HFFc6 (cell line): ENCODE measurements around the gene CACHD1. TPM values are rescaled to one million over a fixed set of nuclear protein-coding genes. Genes with fewer than 3 reads are reported as not detected.

Experiments
- DNase-seq: peaks from one replicate; pipeline ENCODE4 v3.0.0-alpha.2; 2018
- H3K27ac Mint-ChIP-seq: 2 replicates; pipeline ENCODE4 v1.8.0; 2020; ENCODE audit warnings: mild to moderate bottlenecking, mixed read lengths
- H3K27me3 Mint-ChIP-seq: 2 replicates; pipeline ENCODE4 v1.8.0; 2021; ENCODE audit warnings: mild to moderate bottlenecking, moderate library complexity, mixed read lengths; ENCODE audit not compliant: insufficient read depth
- H3K36me3 Mint-ChIP-seq: 2 replicates; pipeline ENCODE4 v1.8.0; 2021; ENCODE audit warnings: low read depth, mixed read lengths
- H3K4me1 Mint-ChIP-seq: 2 replicates; pipeline ENCODE4 v1.8.0; 2020; ENCODE audit warnings: low read depth, mixed read lengths
- H3K4me3 Mint-ChIP-seq: 2 replicates; pipeline ENCODE4 v1.8.0; 2020; ENCODE audit warnings: mild to moderate bottlenecking, moderate library complexity, mixed read lengths
- H3K9me3 Mint-ChIP-seq: 2 replicates; pipeline ENCODE4 v1.8.0; 2020; ENCODE audit warnings: mild to moderate bottlenecking, mixed read lengths
- total RNA-seq, 6 experiments: library from RNA; stranded (reverse); fragmentation: NEBNext Ultra II Directional; extraction: Animal tissue kit (Norgen Biotek cat#: 25700); gene quantifications; 2 replicates in 1 of 6; 3 replicates in 5 of 6; pipeline ENCODE4 v1.2.3, GENCODE V29; 2021
- TF ChIP-seq, protein P1 (sequence below): fragments of 200-600 bp; sonication (generic); IDR thresholded peaks from 2 replicates; pipeline ENCODE4 v1.5.0; 2021; ENCODE audit warnings: antibody characterized with exemption, mild to moderate bottlenecking

Gene CACHD1
- total RNA-seq, 6 experiments from 2014 or later = 3.9 to 5.5 (median 5.1) TPM

DNA sequence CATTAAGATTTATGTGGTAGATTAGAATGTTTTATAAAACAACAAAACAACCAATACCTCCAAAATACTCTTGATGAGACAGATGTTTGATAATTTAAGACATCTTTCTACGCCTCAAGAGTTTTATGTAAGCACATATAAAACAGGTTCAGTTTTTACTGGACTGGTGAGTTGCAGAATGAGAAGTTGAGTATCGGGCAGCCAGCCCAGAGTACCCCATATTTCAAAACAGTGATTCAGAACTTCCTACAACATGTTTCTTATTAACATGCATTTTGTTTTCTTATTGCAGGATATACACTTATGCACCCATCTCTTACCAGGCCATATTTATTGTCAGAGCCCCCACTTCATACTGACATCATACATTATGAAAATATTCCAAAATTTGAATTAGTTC, 183.5 kb downstream of the CACHD1 start:
- H3K9me3 Mint-ChIP-seq = no peaks in the 10 kb centered on the region
- DNase-seq = no peak
- H3K36me3 Mint-ChIP-seq = no peaks in the 10 kb centered on the region
- no peak overlapping the region for H3K27ac Mint-ChIP-seq
- peaks cover 9% of the 10 kb centered on the region for H3K4me1 Mint-ChIP-seq
- TF ChIP-seq, protein P1, sequence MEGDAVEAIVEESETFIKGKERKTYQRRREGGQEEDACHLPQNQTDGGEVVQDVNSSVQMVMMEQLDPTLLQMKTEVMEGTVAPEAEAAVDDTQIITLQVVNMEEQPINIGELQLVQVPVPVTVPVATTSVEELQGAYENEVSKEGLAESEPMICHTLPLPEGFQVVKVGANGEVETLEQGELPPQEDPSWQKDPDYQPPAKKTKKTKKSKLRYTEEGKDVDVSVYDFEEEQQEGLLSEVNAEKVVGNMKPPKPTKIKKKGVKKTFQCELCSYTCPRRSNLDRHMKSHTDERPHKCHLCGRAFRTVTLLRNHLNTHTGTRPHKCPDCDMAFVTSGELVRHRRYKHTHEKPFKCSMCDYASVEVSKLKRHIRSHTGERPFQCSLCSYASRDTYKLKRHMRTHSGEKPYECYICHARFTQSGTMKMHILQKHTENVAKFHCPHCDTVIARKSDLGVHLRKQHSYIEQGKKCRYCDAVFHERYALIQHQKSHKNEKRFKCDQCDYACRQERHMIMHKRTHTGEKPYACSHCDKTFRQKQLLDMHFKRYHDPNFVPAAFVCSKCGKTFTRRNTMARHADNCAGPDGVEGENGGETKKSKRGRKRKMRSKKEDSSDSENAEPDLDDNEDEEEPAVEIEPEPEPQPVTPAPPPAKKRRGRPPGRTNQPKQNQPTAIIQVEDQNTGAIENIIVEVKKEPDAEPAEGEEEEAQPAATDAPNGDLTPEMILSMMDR = no peak
- no peaks in the 10 kb centered on the region for H3K27me3 Mint-ChIP-seq
- no peak overlapping the region for H3K4me3 Mint-ChIP-seq

DNA sequence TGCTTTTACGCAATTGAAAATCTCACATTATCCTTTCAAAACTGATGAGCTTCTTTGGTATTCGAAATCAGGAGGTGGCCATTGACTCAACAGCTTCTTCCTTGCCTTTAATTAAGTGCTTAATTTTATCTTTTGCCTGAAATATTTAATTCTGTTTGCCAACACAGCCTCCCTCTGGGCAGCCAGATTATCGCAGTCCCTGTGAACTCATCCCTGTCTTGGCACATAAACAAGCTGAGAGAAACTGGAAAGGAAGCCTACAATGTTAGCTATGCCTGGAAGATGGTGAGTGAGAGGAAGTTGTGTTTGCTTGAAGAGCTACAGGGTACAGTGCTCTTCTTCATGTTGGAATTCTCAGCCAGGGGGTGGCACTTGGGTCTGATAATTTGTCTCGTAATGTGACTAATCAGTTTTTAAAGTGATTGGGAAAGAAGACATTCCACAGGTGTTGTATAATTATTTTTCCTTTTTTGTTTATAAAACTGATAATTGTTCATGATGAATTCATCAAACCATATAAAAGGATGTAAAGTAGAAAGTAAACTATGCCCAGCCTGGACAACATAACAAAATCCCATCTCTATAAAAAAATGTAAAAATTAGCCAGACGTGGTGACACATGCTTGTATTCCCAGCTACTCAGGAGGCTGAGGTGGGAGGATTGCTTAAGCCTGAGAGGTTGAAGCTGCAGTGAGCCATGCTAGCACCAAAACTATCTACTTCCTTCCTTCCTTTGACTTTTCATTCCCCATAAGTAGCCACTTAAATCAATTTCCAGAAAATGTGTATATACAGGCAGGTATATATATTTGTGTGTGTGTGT, 184.8 kb downstream of the CACHD1 start:
- H3K4me3 Mint-ChIP-seq = no peak overlapping the region
- H3K9me3 Mint-ChIP-seq = no peaks in the 10 kb centered on the region
- H3K4me1 Mint-ChIP-seq = peaks cover 9% of the 10 kb centered on the region
- no peaks in the 10 kb centered on the region for H3K36me3 Mint-ChIP-seq
- TF ChIP-seq, protein P1 = peak; percentile 38
- H3K27me3 Mint-ChIP-seq = no peaks in the 10 kb centered on the region
- no peak overlapping the region for H3K27ac Mint-ChIP-seq
- peak; percentile 27 for DNase-seq

DNA sequence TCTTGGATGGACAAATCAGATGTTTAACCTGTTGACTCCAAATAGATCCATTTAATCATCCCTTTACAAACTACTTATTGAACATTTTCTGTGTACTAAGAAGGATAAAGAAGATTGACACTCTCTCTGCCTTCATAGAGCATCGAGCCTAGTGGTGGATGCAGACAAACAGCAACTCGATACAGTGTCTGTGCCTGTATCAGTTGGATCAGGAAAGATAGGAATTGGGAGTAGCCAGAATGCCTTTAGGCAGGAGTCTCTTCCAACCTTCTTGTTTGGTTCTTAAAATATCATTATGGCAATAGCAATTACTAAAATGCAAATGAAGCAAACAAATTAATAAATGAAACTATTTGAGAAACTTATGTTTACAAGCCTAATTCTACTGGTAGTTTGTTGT, 185.9 kb downstream of the CACHD1 start:
- no peak overlapping the region for H3K27ac Mint-ChIP-seq
- TF ChIP-seq, protein P1 = no peak
- H3K4me1 Mint-ChIP-seq = peaks cover 9% of the 10 kb centered on the region
- H3K27me3 Mint-ChIP-seq = no peaks in the 10 kb centered on the region
- no peaks in the 10 kb centered on the region for H3K36me3 Mint-ChIP-seq
- H3K4me3 Mint-ChIP-seq = no peak overlapping the region
- no peak for DNase-seq
- no peaks in the 10 kb centered on the region for H3K9me3 Mint-ChIP-seq

DNA sequence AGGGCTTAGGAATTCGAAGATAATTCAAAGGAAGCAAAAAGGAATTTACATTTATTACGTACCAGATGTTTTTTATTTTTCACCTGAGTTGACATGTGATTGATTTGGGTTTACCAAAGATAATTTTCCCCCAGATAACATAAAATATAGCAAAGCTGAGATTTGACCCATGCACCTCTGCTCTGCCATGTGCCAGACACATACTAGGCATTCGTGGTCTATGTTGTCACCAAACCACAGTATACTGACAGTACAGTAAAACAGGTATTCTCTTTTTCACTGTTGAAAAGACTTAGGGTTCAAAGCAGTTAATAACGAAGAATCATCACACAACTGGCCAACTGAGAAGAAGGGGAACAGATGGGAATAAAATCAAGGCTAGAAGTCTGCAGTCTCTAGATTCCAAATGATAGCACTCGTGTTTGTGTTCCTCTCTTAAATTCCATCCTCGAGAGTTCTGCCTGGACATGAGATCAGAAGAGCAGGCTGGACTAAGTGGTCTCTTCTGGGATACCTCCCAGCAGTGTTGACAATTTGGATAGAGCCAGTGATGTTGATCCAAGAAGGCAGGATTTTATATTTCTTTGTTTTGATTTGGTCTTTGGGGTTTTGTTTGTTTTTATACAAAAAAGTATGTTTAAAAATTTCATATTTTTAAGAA, 189.7 kb downstream of the CACHD1 start:
- Mint-ChIP-seq H3K36me3 (no peaks in the 10 kb centered on the region), H3K4me1 (peaks cover 3% of the 10 kb centered on the region; the same call in 1 of the 2 replicates), H3K9me3 (no peaks in the 10 kb centered on the region), H3K27ac (no peak overlapping the region), H3K4me3 (no peak overlapping the region), H3K27me3 (no peaks in the 10 kb centered on the region)
- TF ChIP-seq, protein P1 = no peak
- no peak for DNase-seq

DNA sequence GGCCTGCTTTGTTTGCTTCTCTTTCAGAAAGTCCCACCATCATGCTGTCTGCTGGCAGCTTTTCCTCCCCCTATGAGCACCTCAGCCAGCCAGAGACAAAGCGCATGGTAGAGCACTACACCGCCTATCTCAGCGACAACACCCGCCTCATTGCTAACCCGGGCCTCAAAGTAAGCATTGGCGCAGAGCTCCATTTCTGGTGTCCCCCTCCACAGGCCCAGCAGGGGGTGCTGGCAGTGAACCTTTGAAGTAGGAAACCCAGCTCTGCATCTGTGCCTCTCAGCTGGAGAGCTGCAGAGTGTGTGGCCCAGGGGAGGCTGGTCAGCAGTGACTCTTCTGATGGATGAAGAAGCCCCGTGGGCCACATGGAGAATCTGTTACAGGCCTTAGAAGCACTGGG, 193.7 kb downstream of the CACHD1 start:
- Mint-ChIP-seq H3K4me3 (no peak overlapping the region), H3K4me1 (no peaks in the 10 kb centered on the region), H3K27ac (no peak overlapping the region), H3K9me3 (no peaks in the 10 kb centered on the region), H3K36me3 (peaks cover 5% of the 10 kb centered on the region; the same call in 1 of the 2 replicates), H3K27me3 (no peaks in the 10 kb centered on the region)
- TF ChIP-seq, protein P1 = peak; percentile 53
- no peak for DNase-seq
